ENCODE data around the gene C1QA.

DNA sequence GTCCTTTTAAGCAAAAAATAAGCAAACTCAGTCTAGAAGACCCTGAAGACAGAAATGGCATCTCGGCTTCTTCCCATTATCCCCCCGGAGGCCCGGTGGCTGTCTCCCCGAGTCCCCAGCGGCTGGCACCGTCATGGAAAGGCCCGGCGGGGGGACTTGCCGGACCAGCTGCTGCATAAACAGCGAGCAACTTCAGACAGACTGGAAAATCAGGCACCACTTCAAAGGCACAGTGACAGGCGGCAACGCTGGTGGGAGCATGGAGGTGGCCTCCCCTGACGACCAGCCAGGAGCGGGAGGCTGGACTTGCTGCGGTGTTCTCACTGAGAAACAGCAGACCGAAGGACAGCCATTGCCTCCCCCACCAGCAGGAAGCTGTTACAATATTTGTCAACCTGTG, 18.4 kb upstream of the C1QA start:
- TF ChIP-seq POLR2A (IDR thresholded peaks at IDR 0.05) = no peak
- TF ChIP-seq, protein P1, sequence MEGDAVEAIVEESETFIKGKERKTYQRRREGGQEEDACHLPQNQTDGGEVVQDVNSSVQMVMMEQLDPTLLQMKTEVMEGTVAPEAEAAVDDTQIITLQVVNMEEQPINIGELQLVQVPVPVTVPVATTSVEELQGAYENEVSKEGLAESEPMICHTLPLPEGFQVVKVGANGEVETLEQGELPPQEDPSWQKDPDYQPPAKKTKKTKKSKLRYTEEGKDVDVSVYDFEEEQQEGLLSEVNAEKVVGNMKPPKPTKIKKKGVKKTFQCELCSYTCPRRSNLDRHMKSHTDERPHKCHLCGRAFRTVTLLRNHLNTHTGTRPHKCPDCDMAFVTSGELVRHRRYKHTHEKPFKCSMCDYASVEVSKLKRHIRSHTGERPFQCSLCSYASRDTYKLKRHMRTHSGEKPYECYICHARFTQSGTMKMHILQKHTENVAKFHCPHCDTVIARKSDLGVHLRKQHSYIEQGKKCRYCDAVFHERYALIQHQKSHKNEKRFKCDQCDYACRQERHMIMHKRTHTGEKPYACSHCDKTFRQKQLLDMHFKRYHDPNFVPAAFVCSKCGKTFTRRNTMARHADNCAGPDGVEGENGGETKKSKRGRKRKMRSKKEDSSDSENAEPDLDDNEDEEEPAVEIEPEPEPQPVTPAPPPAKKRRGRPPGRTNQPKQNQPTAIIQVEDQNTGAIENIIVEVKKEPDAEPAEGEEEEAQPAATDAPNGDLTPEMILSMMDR (IDR thresholded peaks at IDR 0.05) = no peak
